Endothelial cell (in vitro differentiated cells): Measurements from ENCODE around the gene SFMBT2. TPM values are rescaled to one million over a fixed set of nuclear protein-coding genes. Genes with fewer than 3 reads are reported as not detected.
"Not testable (repeated sequence)": the region's sequence is repeated elsewhere in the genome, so short reads cannot be mapped to it uniquely, and the experiment has no call there.

Experiments
- DNase-seq: peaks from one replicate; pipeline ENCODE4 v3.0.0; 2021; ENCODE audit warnings: low spot score
- H3K27ac Mint-ChIP-seq: one replicate; pipeline ENCODE4 v1.8.0; 2021; ENCODE audit warnings: mixed read lengths, inconsistent platforms; ENCODE audit not compliant: unreplicated experiment
- H3K27me3 Mint-ChIP-seq: one replicate; pipeline ENCODE4 v1.8.0; 2021; ENCODE audit warnings: mild to moderate bottlenecking, moderate library complexity, mixed read lengths, inconsistent platforms; ENCODE audit not compliant: unreplicated experiment
- H3K36me3 Mint-ChIP-seq: one replicate; pipeline ENCODE4 v1.8.0; 2021; ENCODE audit warnings: mild to moderate bottlenecking, low read depth, mixed read lengths, inconsistent platforms; ENCODE audit not compliant: unreplicated experiment
- H3K4me1 Mint-ChIP-seq: one replicate; pipeline ENCODE4 v1.8.0; 2021; ENCODE audit warnings: mild to moderate bottlenecking, mixed read lengths, inconsistent platforms; ENCODE audit not compliant: unreplicated experiment
- H3K4me3 Mint-ChIP-seq: one replicate; pipeline ENCODE4 v1.8.0; 2021; ENCODE audit warnings: mild to moderate bottlenecking, mixed read lengths, inconsistent platforms; ENCODE audit not compliant: unreplicated experiment
- H3K9me3 Mint-ChIP-seq: one replicate; pipeline ENCODE4 v1.8.0; 2021; ENCODE audit warnings: mixed read lengths, inconsistent platforms; ENCODE audit not compliant: unreplicated experiment
- total RNA-seq: library from RNA; stranded (reverse); fragmentation: NEBNext Ultra II Directional; extraction: Animal tissue kit (Norgen Biotek cat#: 25700); gene quantifications from one replicate; pipeline ENCODE4 v1.2.1, GENCODE V29; 2021; ENCODE audit not compliant: unreplicated experiment
- TF ChIP-seq, protein P1 (sequence below): fragments of 200-600 bp; sonication (generic); IDR thresholded peaks from one replicate; pipeline ENCODE4 v1.5.0; 2021; ENCODE audit warnings: antibody characterized with exemption; ENCODE audit not compliant: unreplicated experiment

Gene SFMBT2
- total RNA-seq, 1 donor from 2014 or later: 16.0 TPM

- TF ChIP-seq, protein P1, sequence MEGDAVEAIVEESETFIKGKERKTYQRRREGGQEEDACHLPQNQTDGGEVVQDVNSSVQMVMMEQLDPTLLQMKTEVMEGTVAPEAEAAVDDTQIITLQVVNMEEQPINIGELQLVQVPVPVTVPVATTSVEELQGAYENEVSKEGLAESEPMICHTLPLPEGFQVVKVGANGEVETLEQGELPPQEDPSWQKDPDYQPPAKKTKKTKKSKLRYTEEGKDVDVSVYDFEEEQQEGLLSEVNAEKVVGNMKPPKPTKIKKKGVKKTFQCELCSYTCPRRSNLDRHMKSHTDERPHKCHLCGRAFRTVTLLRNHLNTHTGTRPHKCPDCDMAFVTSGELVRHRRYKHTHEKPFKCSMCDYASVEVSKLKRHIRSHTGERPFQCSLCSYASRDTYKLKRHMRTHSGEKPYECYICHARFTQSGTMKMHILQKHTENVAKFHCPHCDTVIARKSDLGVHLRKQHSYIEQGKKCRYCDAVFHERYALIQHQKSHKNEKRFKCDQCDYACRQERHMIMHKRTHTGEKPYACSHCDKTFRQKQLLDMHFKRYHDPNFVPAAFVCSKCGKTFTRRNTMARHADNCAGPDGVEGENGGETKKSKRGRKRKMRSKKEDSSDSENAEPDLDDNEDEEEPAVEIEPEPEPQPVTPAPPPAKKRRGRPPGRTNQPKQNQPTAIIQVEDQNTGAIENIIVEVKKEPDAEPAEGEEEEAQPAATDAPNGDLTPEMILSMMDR: no peak
- H3K4me3 Mint-ChIP-seq: no peak overlapping the region
- H3K27me3 Mint-ChIP-seq: peaks cover 2% of the 10 kb centered on the region
- peaks cover 19% of the 10 kb centered on the region for H3K36me3 Mint-ChIP-seq
- H3K9me3 Mint-ChIP-seq: no peaks in the 10 kb centered on the region
- H3K4me1 Mint-ChIP-seq: peaks cover 6% of the 10 kb centered on the region
- no peak for DNase-seq
- H3K27ac Mint-ChIP-seq: no peak overlapping the region
These were observed 180.8 kb downstream of the SFMBT2 start for GRCh38 chr10:7230036-7230435.

- no peaks in the 10 kb centered on the region for H3K9me3 Mint-ChIP-seq
- DNase-seq: no peak
- TF ChIP-seq, protein P1: no peak
These were observed 185.7 kb downstream of the SFMBT2 start for GRCh38 chr10:7225133-7225532.

DNA sequence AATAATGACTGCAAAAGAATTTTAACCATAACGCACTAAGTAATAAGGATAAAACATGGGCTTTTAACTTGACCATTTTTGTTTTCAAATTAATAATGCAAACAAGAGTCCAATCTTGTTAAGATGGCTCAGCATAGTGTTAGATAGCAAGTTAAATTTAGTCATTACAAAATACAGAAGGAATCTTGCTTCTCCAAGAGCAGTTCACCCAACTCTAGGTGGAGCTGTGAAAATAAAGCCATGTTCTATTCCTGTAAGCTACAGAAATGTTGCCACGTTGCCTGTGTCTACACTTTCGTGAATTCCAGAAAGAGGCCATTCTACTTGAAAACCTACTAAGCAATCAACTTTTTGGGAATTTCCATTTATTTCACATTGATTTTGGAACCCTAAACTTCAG is 191.9 kb downstream of the SFMBT2 start:
- Mint-ChIP-seq H3K4me1 (no peaks in the 10 kb centered on the region), H3K4me3 (no peak overlapping the region), H3K9me3 (no peaks in the 10 kb centered on the region), H3K27me3 (peaks cover 5% of the 10 kb centered on the region), H3K27ac (no peak overlapping the region), H3K36me3 (peaks cover 29% of the 10 kb centered on the region)
- DNase-seq: no peak
- TF ChIP-seq, protein P1: no peak

More at GRCh38 chr10:7225133-7225532, 185.7 kb downstream of the SFMBT2 start:
- no peak overlapping the region for H3K27ac Mint-ChIP-seq
- H3K36me3 Mint-ChIP-seq: peaks cover 36% of the 10 kb centered on the region
- H3K4me3 Mint-ChIP-seq: no peak overlapping the region
- no peaks in the 10 kb centered on the region for H3K4me1 Mint-ChIP-seq
- H3K27me3 Mint-ChIP-seq: peaks cover 2% of the 10 kb centered on the region

DNA sequence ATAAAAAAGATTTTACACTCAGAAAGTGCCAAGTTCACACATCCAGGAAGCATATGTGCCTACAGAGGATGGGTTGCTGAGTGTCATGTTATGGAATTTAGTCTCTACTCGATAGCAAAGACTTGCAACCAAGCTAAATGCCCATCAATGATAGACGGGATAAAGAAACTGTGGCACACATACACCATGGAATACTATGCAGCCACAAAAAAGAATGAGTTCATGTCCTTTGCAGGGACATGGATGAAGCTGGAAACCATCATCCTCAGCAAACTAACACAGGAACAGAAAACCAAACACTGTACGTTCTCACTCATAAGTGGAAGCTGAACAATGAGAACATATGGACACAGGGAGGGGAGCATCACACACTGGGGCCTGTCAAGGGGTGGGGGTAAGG is 198.1 kb downstream of the SFMBT2 start:
- not testable (repeated sequence) for H3K27ac Mint-ChIP-seq

DNA sequence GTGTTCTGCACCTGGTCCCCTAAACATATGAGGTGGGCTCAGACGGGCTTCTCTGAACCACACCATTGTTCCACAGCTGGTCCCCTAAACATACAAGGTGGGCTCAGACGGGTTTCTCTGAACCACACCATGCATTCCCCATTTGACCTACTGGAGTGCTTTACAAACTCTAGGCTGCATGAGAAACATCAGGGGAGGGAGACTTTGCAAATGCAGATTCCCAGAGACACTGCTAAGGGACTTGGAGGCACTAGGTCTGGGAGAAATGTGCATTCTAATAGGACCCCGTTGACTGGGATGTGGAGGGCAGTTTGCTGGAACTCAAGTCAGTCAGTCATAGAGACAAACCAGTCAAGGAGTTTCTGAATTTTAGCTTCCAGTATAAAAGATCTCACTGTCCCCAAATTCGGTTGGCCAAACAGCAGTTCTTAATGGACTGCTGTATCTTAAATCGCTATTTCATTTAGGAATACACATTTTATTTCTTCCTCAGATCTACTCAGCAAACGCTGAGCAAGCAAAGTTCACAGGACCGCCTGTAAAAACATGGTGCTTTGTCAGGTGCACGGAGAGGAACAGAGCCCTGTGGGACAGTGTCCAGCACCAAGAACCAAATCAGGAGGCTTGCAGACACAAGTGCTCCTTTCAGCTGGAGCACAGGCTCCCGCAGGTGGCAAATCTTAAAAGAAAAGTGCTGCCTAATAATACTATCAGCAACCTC is 198.8 kb downstream of the SFMBT2 start:
- TF ChIP-seq, protein P1: no peak
- Mint-ChIP-seq H3K9me3 (no peaks in the 10 kb centered on the region), H3K36me3 (peaks cover 33% of the 10 kb centered on the region), H3K27ac (no peak overlapping the region), H3K4me3 (no peak overlapping the region), H3K4me1 (no peaks in the 10 kb centered on the region), H3K27me3 (peaks cover 6% of the 10 kb centered on the region)
- DNase-seq: no peak

More for the DNA sequence above, 198.1 kb downstream of the SFMBT2 start:
- H3K4me3 Mint-ChIP-seq, DNase-seq, H3K4me1 Mint-ChIP-seq, H3K9me3 Mint-ChIP-seq, H3K27me3 Mint-ChIP-seq: not testable (repeated sequence)
- peaks cover 36% of the 10 kb centered on the region for H3K36me3 Mint-ChIP-seq
